HCT116 (cell line): ENCODE measurements around the gene ATPAF1.

Experiments used
- CEBPB ChIP-seq: IDR thresholded peaks from 2 replicates; pipeline ENCODE4 v1.6.1; 2012; ENCODE audit warnings: low read depth
- ZNF274 ChIP-seq: fragments of 200-500 bp; sonication (Bioruptor generic); IDR thresholded peaks from 2 replicates; pipeline ENCODE4 v1.6.1; 2014; ENCODE audit warnings: mild to moderate bottlenecking, low read depth, low read length, inconsistent platforms

- TF ChIP-seq ZNF274, result no peak
- TF ChIP-seq CEBPB, result no peak
Measured at GRCh38 chr1:46691997-46692790, 24.0 kb upstream of the ATPAF1 start.
